HepG2 (cell line): Measurements from ENCODE around the gene CNNM3. TPM values are rescaled to one million over a fixed set of nuclear protein-coding genes. Genes with fewer than 3 reads are reported as not detected.

Experiments used
- CAMTA2 ChIP-seq: sonication (generic); formaldehyde crosslinking; IDR thresholded peaks from 2 replicates; pipeline ENCODE4 v1.4.0; 2020; ENCODE audit warnings: mild to moderate bottlenecking, missing genetic modification reagents, borderline replicate concordance
- CBX2 ChIP-seq, 2 experiments: fragments of 200-600 bp in 1 of 2; sonication (generic); formaldehyde crosslinking in 1 of 2; IDR thresholded peaks; 2 replicates each; pipeline versions ENCODE4 v1.7.0 to v1.8.1; 2018 to 2022; ENCODE audit warnings: low read depth in 2 of 2, low read length in 1 of 2, mild to moderate bottlenecking in 1 of 2, missing genetic modification reagents in 1 of 2
- HOXA3 ChIP-seq: sonication (generic); formaldehyde crosslinking; IDR thresholded peaks from 2 replicates; pipeline ENCODE4 v1.5.0; 2020; ENCODE audit warnings: missing genetic modification reagents
- MTA1 ChIP-seq: sonication (generic); formaldehyde crosslinking; IDR thresholded peaks from 2 replicates; pipeline ENCODE4 v1.4.0; 2020; ENCODE audit warnings: missing genetic modification reagents, mild to moderate bottlenecking, borderline replicate concordance
- MTF2 ChIP-seq: sonication (generic); formaldehyde crosslinking; IDR thresholded peaks from 2 replicates; pipeline ENCODE4 v1.5.0; 2020; ENCODE audit warnings: missing genetic modification reagents, borderline replicate concordance
- NFYC ChIP-seq: IDR thresholded peaks from 2 replicates; pipeline ENCODE4 v1.6.1; 2016; ENCODE audit warnings: missing genetic modification reagents, missing compliant biosample characterization
- REL ChIP-seq: sonication (generic); formaldehyde crosslinking; conservative IDR thresholded peaks from 2 replicates; pipeline ENCODE4 v1.8.0; 2022; ENCODE audit warnings: mild to moderate bottlenecking, missing genetic modification reagents, moderate library complexity
- REPIN1 ChIP-seq: sonication (generic); formaldehyde crosslinking; IDR thresholded peaks from 2 replicates; pipeline ENCODE4 v1.8.0; 2022; ENCODE audit warnings: missing genetic modification reagents, low read depth, mild to moderate bottlenecking, borderline replicate concordance
- RNF2 ChIP-seq: fragments of 450-650 bp; conservative IDR thresholded peaks from 2 replicates; pipeline ENCODE4 v1.6.1; 2016; ENCODE audit warnings: low read depth
- SIX4 ChIP-seq: sonication (generic); formaldehyde crosslinking; IDR thresholded peaks from 2 replicates; pipeline ENCODE4 v1.4.0; 2020; ENCODE audit warnings: missing genetic modification reagents
- SOX6 ChIP-seq, 2 experiments: fragments of 450-650 bp in 1 of 2; sonication (generic) in 1 of 2; formaldehyde crosslinking in 1 of 2; IDR thresholded peaks; 2 replicates each; pipeline versions ENCODE4 v1.4.0 to v1.6.1; 2017 to 2020; ENCODE audit warnings: antibody characterized with exemption in 1 of 2, mild to moderate bottlenecking in 1 of 2, missing genetic modification reagents in 1 of 2
- SP1 ChIP-seq, 2 experiments: fragments of 450-650 bp in 1 of 2; sonication (generic) in 1 of 2; formaldehyde crosslinking in 1 of 2; IDR thresholded peaks; 2 replicates each; pipeline versions ENCODE4 v1.4.0 to v1.6.1; 2016 to 2020; ENCODE audit warnings: missing genetic modification reagents in 1 of 2
- TEAD2 ChIP-seq: sonication (generic); formaldehyde crosslinking; IDR thresholded peaks from 2 replicates; pipeline ENCODE4 v1.9.0; 2021; ENCODE audit warnings: missing genetic modification reagents
- THAP11 ChIP-seq: IDR thresholded peaks from 2 replicates; pipeline ENCODE4 v1.6.1; 2016; ENCODE audit warnings: missing biosample characterization, missing genetic modification reagents
- ZEB1 ChIP-seq: IDR thresholded peaks from 2 replicates; pipeline ENCODE4 v1.6.1; 2012; ENCODE audit warnings: mild to moderate bottlenecking, low read depth, inconsistent platforms; ENCODE audit not compliant: insufficient replicate concordance
- ZFP62 ChIP-seq: sonication (generic); formaldehyde crosslinking; IDR thresholded peaks from 2 replicates; pipeline ENCODE4 v1.4.0; 2020; ENCODE audit warnings: missing genetic modification reagents
- ZMYM3 ChIP-seq: sonication (generic); formaldehyde crosslinking; IDR thresholded peaks from 2 replicates; pipeline ENCODE4 v1.5.1; 2020; ENCODE audit warnings: mild to moderate bottlenecking, missing genetic modification reagents
- ZNF329 ChIP-seq: sonication (generic); formaldehyde crosslinking; IDR thresholded peaks from 2 replicates; pipeline ENCODE4 v1.9.0; 2021; ENCODE audit warnings: low read depth, mild to moderate bottlenecking, missing genetic modification reagents
- ZNF383 ChIP-seq: sonication (generic); formaldehyde crosslinking; IDR thresholded peaks from 2 replicates; pipeline ENCODE4 v1.4.0; 2020; ENCODE audit warnings: missing genetic modification reagents, mild to moderate bottlenecking, borderline replicate concordance
- ZNF431 ChIP-seq: sonication (generic); formaldehyde crosslinking; IDR thresholded peaks from 2 replicates; pipeline ENCODE4 v1.9.0; 2022; ENCODE audit warnings: missing genetic modification reagents, low read depth, mild to moderate bottlenecking, borderline replicate concordance
- ZNF460 ChIP-seq: sonication (generic); formaldehyde crosslinking; IDR thresholded peaks from 2 replicates; pipeline ENCODE4 v1.5.1; 2020; ENCODE audit warnings: missing genetic modification reagents, mild to moderate bottlenecking, borderline replicate concordance
- ZNF547 ChIP-seq: sonication (generic); formaldehyde crosslinking; IDR thresholded peaks from 2 replicates; pipeline ENCODE4 v1.5.1; 2020; ENCODE audit warnings: mild to moderate bottlenecking, missing genetic modification reagents
- ZNF670 ChIP-seq: sonication (generic); formaldehyde crosslinking; IDR thresholded peaks from 2 replicates; pipeline ENCODE4 v1.8.0; 2022; ENCODE audit warnings: mild to moderate bottlenecking, missing genetic modification reagents, borderline replicate concordance
- ZNF816 ChIP-seq: sonication (generic); formaldehyde crosslinking; IDR thresholded peaks from 2 replicates; pipeline ENCODE4 v1.8.0; 2022; ENCODE audit warnings: missing genetic modification reagents, mild to moderate bottlenecking, borderline replicate concordance
- ZSCAN30 ChIP-seq: sonication (generic); formaldehyde crosslinking; IDR thresholded peaks from 2 replicates; pipeline ENCODE4 v1.5.0; 2020; ENCODE audit warnings: mild to moderate bottlenecking, missing genetic modification reagents
- polyA plus RNA-seq, 8 experiments: library from polyadenylated mRNA; depleted of rRNA in 3 of 8; stranded (reverse) in 7 of 8; unstranded in 1 of 8; fragments of >200 nt; fragmentation: Illumina TruSeq in 4 of 8; extraction: Trizol in 4 of 8; gene quantifications; 2 replicates each; pipeline versions ENCODE4 v1.2.1 to v1.2.3, GENCODE V29; 2011 to 2016; ENCODE audit warnings: low read depth in 4 of 8, missing spikeins in 1 of 8, mixed read lengths in 1 of 8; ENCODE audit not compliant: insufficient read depth in 1 of 8
- total RNA-seq, 5 experiments: library from RNA; depleted of rRNA; stranded (reverse); fragments of >200 nt; fragmentation: Illumina TruSeq; extraction: Trizol; gene quantifications; 2 replicates each; pipeline ENCODE4 v1.2.3, GENCODE V29; 2016; ENCODE audit warnings: low read depth in 1 of 5
- TF ChIP-seq, protein P1 (sequence below): sonication (generic); formaldehyde crosslinking; conservative IDR thresholded peaks from 2 replicates; pipeline ENCODE4 v1.8.0; 2022; ENCODE audit warnings: missing genetic modification reagents
- TF ChIP-seq, protein P2 (sequence below): sonication (generic); formaldehyde crosslinking; IDR thresholded peaks from 2 replicates; pipeline ENCODE4 v1.8.1; 2023; ENCODE audit warnings: mild to moderate bottlenecking, inconsistent platforms, moderate library complexity, missing genetic modification reagents, borderline replicate concordance

CNNM3 gene
- total and polyA plus RNA-seq, 2 of the 13 experiments (the other 11 are each of a cell fraction or from before 2014, with no cell fraction given) = 21.2 to 27.9 TPM

DNA sequence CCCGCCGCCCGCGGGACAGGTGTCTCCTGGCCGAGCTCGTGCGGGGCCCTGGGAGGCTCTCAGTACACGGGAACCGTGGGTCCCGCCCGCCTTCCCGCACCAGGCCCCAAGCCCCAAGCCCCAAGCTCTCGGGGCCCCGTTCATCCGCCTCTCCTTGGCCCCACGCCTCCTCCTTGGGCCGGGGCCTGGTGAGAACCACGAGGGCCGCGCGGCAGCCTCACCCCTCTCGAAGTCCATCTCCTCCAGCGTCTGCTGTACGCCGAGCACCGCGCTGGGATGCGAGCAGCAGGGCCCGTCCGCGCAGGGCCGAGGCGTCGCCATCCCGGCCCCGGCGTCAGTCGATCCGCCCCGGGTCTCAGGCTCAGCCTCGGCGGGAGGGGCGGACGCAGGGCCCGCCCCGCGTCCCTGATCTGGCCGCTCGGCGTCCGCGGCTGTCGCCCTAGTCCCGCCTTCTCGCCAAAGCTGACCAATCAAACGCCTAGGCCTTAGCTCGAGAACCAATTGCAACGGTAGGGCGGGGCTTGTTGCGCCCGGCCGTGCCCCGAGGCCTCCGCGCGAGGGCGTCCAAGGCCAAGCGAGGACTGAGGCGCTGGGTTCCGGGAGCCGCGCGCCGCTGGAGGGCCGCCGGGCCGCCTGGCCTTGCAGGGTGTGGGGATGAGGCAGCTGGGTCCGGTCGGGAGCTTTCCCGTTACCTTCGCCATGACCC lies 41.8 kb downstream of the CNNM3 start, which contains the start of gene ANKRD39 (continued):
- peak; percentile 91; the same call in 1 of the 2 replicates for TF ChIP-seq RNF2
- no peak for TF ChIP-seq ZEB1
- peak; percentile 91 for TF ChIP-seq ZNF547 (CRISPR knock-in tag)
- no peak for TF ChIP-seq ZNF431 (CRISPR knock-in tag)
- peak; percentile 90 for TF ChIP-seq REPIN1 (CRISPR knock-in tag)
- TF ChIP-seq NFYC (CRISPR knock-in tag) = peak; percentile 98
- TF ChIP-seq CAMTA2 = peak; percentile 61; the same call in 1 of the 2 replicates
- peak; percentile 76 for TF ChIP-seq HOXA3 (CRISPR knock-in tag)
- TF ChIP-seq ZSCAN30 = no peak
- peak; percentile 96 for TF ChIP-seq SP1 (IDR thresholded peaks at IDR 0.05)
- TF ChIP-seq SP1 (CRISPR knock-in tag; IDR thresholded peaks at IDR 0.05) = peak; percentile 100
- no peak; the same call in none of the 2 replicates for TF ChIP-seq ZMYM3 (CRISPR knock-in tag)
- TF ChIP-seq ZNF329 = peak; percentile 85
- TF ChIP-seq ZNF670 = peak; percentile 86; the same call in 1 of the 2 replicates
- TF ChIP-seq CBX2 (IDR thresholded peaks at IDR 0.05; ENCODE audit: low read depth, low read length) = no peak
- 0 out of 2 replicates have a peak, but pooled peaks have one; percentile 51 for TF ChIP-seq CBX2 (CRISPR knock-in tag; IDR thresholded peaks at IDR 0.05; ENCODE audit: low read depth)
- peak; percentile 53 for TF ChIP-seq MTA1 (CRISPR knock-in tag)
- TF ChIP-seq, protein P1, sequence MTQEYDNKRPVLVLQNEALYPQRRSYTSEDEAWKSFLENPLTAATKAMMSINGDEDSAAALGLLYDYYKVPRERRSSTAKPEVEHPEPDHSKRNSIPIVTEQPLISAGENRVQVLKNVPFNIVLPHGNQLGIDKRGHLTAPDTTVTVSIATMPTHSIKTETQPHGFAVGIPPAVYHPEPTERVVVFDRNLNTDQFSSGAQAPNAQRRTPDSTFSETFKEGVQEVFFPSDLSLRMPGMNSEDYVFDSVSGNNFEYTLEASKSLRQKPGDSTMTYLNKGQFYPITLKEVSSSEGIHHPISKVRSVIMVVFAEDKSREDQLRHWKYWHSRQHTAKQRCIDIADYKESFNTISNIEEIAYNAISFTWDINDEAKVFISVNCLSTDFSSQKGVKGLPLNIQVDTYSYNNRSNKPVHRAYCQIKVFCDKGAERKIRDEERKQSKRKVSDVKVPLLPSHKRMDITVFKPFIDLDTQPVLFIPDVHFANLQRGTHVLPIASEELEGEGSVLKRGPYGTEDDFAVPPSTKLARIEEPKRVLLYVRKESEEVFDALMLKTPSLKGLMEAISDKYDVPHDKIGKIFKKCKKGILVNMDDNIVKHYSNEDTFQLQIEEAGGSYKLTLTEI (CRISPR knock-in tag) = no peak
- TF ChIP-seq MTF2 (CRISPR knock-in tag) = peak; percentile 88
- TF ChIP-seq ZNF816 = peak; percentile 86; the same call in 1 of the 2 replicates
- TF ChIP-seq ZNF383 (CRISPR knock-in tag) = peak; percentile 97; the same call in 1 of the 2 replicates
- peak; percentile 9; the same call in 1 of the 2 replicates for TF ChIP-seq SIX4 (CRISPR knock-in tag)
- TF ChIP-seq TEAD2 = 0 out of 2 replicates have a peak, but pooled peaks have one; percentile 47
- peak; percentile 76; the same call in 1 of the 2 replicates for TF ChIP-seq REL (CRISPR knock-in tag)
- peak; percentile 6; the same call in 1 of the 2 replicates for TF ChIP-seq ZNF460
- peak; percentile 80 for TF ChIP-seq THAP11 (CRISPR knock-in tag)
- TF ChIP-seq, protein P2, sequence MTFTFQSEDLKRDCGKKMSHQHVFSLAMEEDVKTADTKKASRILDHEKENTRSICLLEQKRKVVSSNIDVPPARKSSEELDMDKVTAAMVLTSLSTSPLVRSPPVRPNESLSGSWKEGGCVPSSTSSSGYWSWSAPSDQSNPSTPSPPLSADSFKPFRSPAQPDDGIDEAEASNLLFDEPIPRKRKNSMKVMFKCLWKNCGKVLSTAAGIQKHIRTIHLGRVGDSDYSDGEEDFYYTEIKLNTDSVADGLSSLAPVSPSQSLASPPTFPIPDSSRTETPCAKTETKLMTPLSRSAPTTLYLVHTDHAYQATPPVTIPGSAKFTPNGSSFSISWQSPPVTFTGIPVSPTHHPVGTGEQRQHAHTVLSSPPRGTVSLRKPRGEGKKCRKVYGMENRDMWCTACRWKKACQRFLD = peak; percentile 67
- no peak for TF ChIP-seq ZFP62 (CRISPR knock-in tag)
- no peak for TF ChIP-seq SOX6 (IDR thresholded peaks at IDR 0.05)
- TF ChIP-seq SOX6 (CRISPR knock-in tag; IDR thresholded peaks at IDR 0.05) = no peak
